CD4-positive, alpha-beta T cell treated with Interleukin-10 for 1 hour (primary cell): ENCODE data around the gene NUAK1.
"Not testable (repeated sequence)": the region's sequence is repeated elsewhere in the genome, so short reads cannot be mapped to it uniquely, and the experiment has no call there.

ENCODE experiments used
- DNase-seq: peaks from one replicate; pipeline ENCODE4 v3.0.0-alpha.2; 2020

NUAK1 gene

GRCh38 chr12:106027286-106027685, 111.5 kb downstream of the NUAK1 start:
- DNase-seq: no peak

GRCh38 chr12:106025129-106025528, 113.6 kb downstream of the NUAK1 start:
- no peak for DNase-seq

GRCh38 chr12:106023039-106023438, 115.7 kb downstream of the NUAK1 start:
- no peak for DNase-seq

- DNase-seq: no peak
Measured at GRCh38 chr12:106022568-106023012, 116.2 kb downstream of the NUAK1 start.

- no peak for DNase-seq
Measured at GRCh38 chr12:106021516-106021915, 117.2 kb downstream of the NUAK1 start.

GRCh38 chr12:106020736-106021135, 118.0 kb downstream of the NUAK1 start:
- DNase-seq: no peak

- no peak for DNase-seq
Measured at GRCh38 chr12:106019144-106019543, 119.6 kb downstream of the NUAK1 start.

- no peak for DNase-seq
Measured at GRCh38 chr12:106018286-106018685, 120.5 kb downstream of the NUAK1 start.

- not testable (repeated sequence) for DNase-seq
Measured at GRCh38 chr12:106016601-106017278, 122.0 kb downstream of the NUAK1 start.

GRCh38 chr12:106015646-106016045, 123.1 kb downstream of the NUAK1 start:
- DNase-seq: no peak

- no peak for DNase-seq
Measured at GRCh38 chr12:106013941-106014340, 124.8 kb downstream of the NUAK1 start.
